ENCODE results near the gene CDH11. TPM values are rescaled to one million over a fixed set of nuclear protein-coding genes. Genes with fewer than 3 reads are reported as not detected.

CDH11 gene
- total RNA-seq, 2 experiments from 2014 or later = not detected

GRCh38 chr16:64907844-64908243, 214.0 kb downstream of the CDH11 start:
- Mint-ChIP-seq H3K4me3 (no peak overlapping the region), H3K36me3 (ENCODE audit: low read depth) (no peaks in the 10 kb centered on the region), H3K27me3 (no peaks in the 10 kb centered on the region), H3K27ac (no peak overlapping the region), H3K9me3 (peaks cover 13% of the 10 kb centered on the region), H3K4me1 (ENCODE audit: low read depth) (no peaks in the 10 kb centered on the region)
- Histone ChIP-seq H3K36me3 (ENCODE audit: insufficient read depth, low read length) (no peaks in the 10 kb centered on the region), H3K9me3 (ENCODE audit: control insufficient read depth in 1 of 2, insufficient read depth in 1 of 2, low read length in 2 of 2) (peaks cover 4 to 9% of the 10 kb centered on the region in 2 experiments), H3K4me3 (ENCODE audit: low read length) (no peak overlapping the region), H3K27me3 (ENCODE audit: control insufficient read depth in 1 of 2, insufficient read depth in 2 of 2, low read length in 2 of 2) (no peaks in the 10 kb centered on the region), H3K27ac (ENCODE audit: low read depth in 1 of 2, low read length in 2 of 2) (no peak overlapping the region), H3K4me1 (ENCODE audit: insufficient read depth, low read length) (no peaks in the 10 kb centered on the region)
- no peak for TF ChIP-seq CTCF (IDR thresholded peaks at IDR 0.05)
- intact Hi-C loops (cut with DNase I, micrococcal nuclease) = no loop called here
- ChIA-PET POLR2A (no interaction called here), CTCF (no interaction called here)
- ATAC-seq (ENCODE audit: poor library complexity) (no peak), DNase-seq (no peak)

GRCh38 chr16:64903770-64904169, 218.1 kb downstream of the CDH11 start:
- H3K4me1 Mint-ChIP-seq (ENCODE audit: low read depth) = no peaks in the 10 kb centered on the region
- no peaks in the 10 kb centered on the region for H3K36me3 ChIP-seq (ENCODE audit: insufficient read depth, low read length)
- H3K27ac Mint-ChIP-seq = no peak overlapping the region
- H3K27me3 Mint-ChIP-seq = no peaks in the 10 kb centered on the region
- H3K4me3 Mint-ChIP-seq = no peak overlapping the region
- no peak for ATAC-seq (ENCODE audit: poor library complexity)
- no peak for TF ChIP-seq CTCF (IDR thresholded peaks at IDR 0.05)
- no peaks in the 10 kb centered on the region for H3K27me3 ChIP-seq (ENCODE audit: control insufficient read depth in 1 of 2, insufficient read depth in 2 of 2, low read length in 2 of 2)
- H3K27ac ChIP-seq (ENCODE audit: low read depth in 1 of 2, low read length in 2 of 2) = no peak overlapping the region
- ChIA-PET CTCF (no interaction called here), POLR2A (no interaction called here)
- no peak for DNase-seq
- peaks cover 15% of the 10 kb centered on the region for H3K9me3 Mint-ChIP-seq
- no peaks in the 10 kb centered on the region for H3K4me1 ChIP-seq (ENCODE audit: insufficient read depth, low read length)
- peaks cover 9 to 12% of the 10 kb centered on the region in 2 experiments for H3K9me3 ChIP-seq (ENCODE audit: control insufficient read depth in 1 of 2, insufficient read depth in 1 of 2, low read length in 2 of 2)
- H3K36me3 Mint-ChIP-seq (ENCODE audit: low read depth) = no peaks in the 10 kb centered on the region
- no peak overlapping the region for H3K4me3 ChIP-seq (ENCODE audit: low read length)
- intact Hi-C loops (cut with DNase I, micrococcal nuclease) = no loop called here

- CTCF ChIA-PET = no interaction called here
- Mint-ChIP-seq H3K27ac (no peak overlapping the region), H3K4me1 (ENCODE audit: low read depth) (no peaks in the 10 kb centered on the region)
These were observed 221.3 kb downstream of the CDH11 start for GRCh38 chr16:64900517-64900916.

More at GRCh38 chr16:64900517-64900916, 221.3 kb downstream of the CDH11 start:
- Histone ChIP-seq H3K27ac (ENCODE audit: low read depth in 1 of 2, low read length in 2 of 2) (no peak overlapping the region), H3K4me3 (ENCODE audit: low read length) (no peak overlapping the region), H3K4me1 (ENCODE audit: insufficient read depth, low read length) (no peaks in the 10 kb centered on the region), H3K27me3 (ENCODE audit: control insufficient read depth in 1 of 2, insufficient read depth in 2 of 2, low read length in 2 of 2) (no peaks in the 10 kb centered on the region), H3K9me3 (ENCODE audit: control insufficient read depth in 1 of 2, insufficient read depth in 1 of 2, low read length in 2 of 2) (peaks cover 6 to 8% of the 10 kb centered on the region in 2 experiments), H3K36me3 (ENCODE audit: insufficient read depth, low read length) (no peaks in the 10 kb centered on the region)
- intact Hi-C loops (cut with DNase I, micrococcal nuclease) = no loop called here
- no peak for ATAC-seq (ENCODE audit: poor library complexity)
- Mint-ChIP-seq H3K4me3 (no peak overlapping the region), H3K27me3 (no peaks in the 10 kb centered on the region), H3K36me3 (ENCODE audit: low read depth) (no peaks in the 10 kb centered on the region), H3K9me3 (peaks cover 8% of the 10 kb centered on the region)
- no peak for DNase-seq
- no peak for TF ChIP-seq CTCF (IDR thresholded peaks at IDR 0.05)
- POLR2A ChIA-PET = no interaction called here

Measured in CD4-positive, alpha-beta T cell (primary cell).